Type B pancreatic cell (in vitro differentiated cells): ENCODE results near the gene TUSC2. TPM values are rescaled to one million over a fixed set of nuclear protein-coding genes. Genes with fewer than 3 reads are reported as not detected.

ENCODE experiments used
- DNase-seq: peaks from one replicate; pipeline ENCODE4 v3.0.0; 2021; ENCODE audit warnings: mixed read lengths; ENCODE audit not compliant: unreplicated experiment; ENCODE audit errors: extremely low spot score
- H3K27ac Mint-ChIP-seq: 2 replicates; pipeline ENCODE4 v1.8.0; 2021; ENCODE audit warnings: mild to moderate bottlenecking, mixed read lengths
- H3K27me3 Mint-ChIP-seq: 2 replicates; pipeline ENCODE4 v1.8.0; 2021; ENCODE audit warnings: mixed read lengths
- H3K36me3 Mint-ChIP-seq: 2 replicates; pipeline ENCODE4 v1.8.0; 2021; ENCODE audit warnings: mixed read lengths
- H3K4me1 Mint-ChIP-seq: one replicate; pipeline ENCODE4 v1.8.0; 2021; ENCODE audit warnings: mixed read lengths; ENCODE audit not compliant: unreplicated experiment
- H3K4me3 Mint-ChIP-seq: 2 replicates; pipeline ENCODE4 v1.8.0; 2021; ENCODE audit warnings: mild to moderate bottlenecking, mixed read lengths
- H3K9me3 Mint-ChIP-seq: 2 replicates; pipeline ENCODE4 v1.8.0; 2021; ENCODE audit warnings: mixed read lengths
- total RNA-seq: library from RNA; stranded (reverse); gene quantifications from 2 replicates; pipeline ENCODE4 v1.2.1, GENCODE V29; 2021; ENCODE audit warnings: low replicate concordance
- TF ChIP-seq, protein P1 (sequence below): fragments of 200-600 bp; sonication (generic); conservative IDR thresholded peaks from 2 replicates; pipeline ENCODE4 v1.5.0; 2021; ENCODE audit warnings: antibody characterized with exemption, mild to moderate bottlenecking

The TUSC2 gene
- total RNA-seq, 1 donor from 2014 or later = 24.9 TPM

DNA sequence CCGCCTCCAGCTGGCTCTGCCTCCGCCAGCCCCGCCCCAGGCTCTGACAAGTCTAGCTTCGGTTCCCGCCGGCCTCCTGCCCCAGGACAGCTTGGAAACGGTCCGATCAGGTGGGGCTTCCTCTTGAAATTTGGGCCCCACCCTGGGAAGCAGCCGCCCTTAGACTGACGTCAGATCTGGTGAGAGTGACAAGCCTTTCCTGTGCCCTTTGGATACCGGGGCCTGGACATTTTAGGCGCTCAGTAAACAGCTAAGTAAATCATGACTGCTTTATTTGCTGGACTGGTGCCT, 28.4 kb downstream of the TUSC2 start:
- no peaks in the 10 kb centered on the region for H3K27me3 Mint-ChIP-seq
- H3K4me1 Mint-ChIP-seq = peaks cover 18% of the 10 kb centered on the region
- no peaks in the 10 kb centered on the region for H3K36me3 Mint-ChIP-seq
- no peaks in the 10 kb centered on the region for H3K9me3 Mint-ChIP-seq
- no peak for DNase-seq
- TF ChIP-seq, protein P1, sequence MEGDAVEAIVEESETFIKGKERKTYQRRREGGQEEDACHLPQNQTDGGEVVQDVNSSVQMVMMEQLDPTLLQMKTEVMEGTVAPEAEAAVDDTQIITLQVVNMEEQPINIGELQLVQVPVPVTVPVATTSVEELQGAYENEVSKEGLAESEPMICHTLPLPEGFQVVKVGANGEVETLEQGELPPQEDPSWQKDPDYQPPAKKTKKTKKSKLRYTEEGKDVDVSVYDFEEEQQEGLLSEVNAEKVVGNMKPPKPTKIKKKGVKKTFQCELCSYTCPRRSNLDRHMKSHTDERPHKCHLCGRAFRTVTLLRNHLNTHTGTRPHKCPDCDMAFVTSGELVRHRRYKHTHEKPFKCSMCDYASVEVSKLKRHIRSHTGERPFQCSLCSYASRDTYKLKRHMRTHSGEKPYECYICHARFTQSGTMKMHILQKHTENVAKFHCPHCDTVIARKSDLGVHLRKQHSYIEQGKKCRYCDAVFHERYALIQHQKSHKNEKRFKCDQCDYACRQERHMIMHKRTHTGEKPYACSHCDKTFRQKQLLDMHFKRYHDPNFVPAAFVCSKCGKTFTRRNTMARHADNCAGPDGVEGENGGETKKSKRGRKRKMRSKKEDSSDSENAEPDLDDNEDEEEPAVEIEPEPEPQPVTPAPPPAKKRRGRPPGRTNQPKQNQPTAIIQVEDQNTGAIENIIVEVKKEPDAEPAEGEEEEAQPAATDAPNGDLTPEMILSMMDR = no peak
- peak overlapping the region; percentile 99 for H3K27ac Mint-ChIP-seq
- H3K4me3 Mint-ChIP-seq = peak overlapping the region; percentile 98

DNA sequence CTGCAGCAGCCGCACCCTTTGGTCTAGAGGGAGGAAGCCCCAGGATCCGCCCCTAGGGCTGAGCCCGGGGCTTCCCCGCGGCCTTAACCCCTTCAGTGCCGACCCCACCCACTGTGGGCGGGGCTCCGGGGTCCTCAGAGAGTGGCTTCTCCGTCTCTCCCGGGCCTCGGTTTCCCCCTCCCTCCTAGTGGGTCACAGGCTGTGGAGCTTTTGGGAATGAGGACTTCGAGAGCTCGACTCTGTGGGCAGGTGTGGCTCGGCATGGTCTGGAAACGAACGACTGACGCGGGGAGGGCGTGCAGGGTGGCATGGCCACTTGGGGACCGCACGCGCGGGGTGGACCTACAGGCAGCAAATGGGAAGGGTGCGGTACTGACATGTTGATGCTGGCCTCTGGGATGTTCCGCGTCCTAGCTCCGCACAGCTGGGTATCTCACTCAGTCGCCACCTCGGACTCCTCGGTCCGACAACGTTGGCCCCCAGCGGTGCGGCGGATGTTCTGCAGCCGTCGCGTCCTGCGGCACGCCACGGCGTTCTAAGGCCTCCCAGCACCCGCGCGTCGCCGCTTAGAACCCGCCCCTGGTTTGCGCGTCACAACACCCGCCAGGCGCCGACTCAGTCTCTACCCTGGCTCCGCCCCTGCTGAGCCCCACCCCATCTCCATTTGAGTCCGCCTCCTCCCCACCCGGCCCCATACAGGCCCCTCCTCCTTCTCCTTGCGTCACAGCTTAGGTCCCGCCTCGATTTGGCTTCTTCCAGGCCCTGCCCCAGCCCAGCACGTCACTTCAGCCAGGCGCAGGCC, 29.0 kb downstream of the TUSC2 start, which contains the start of the genes HYAL3 and NAA80:
TSS of gene HYAL3 (minus strand) at position 570 of the 802 bp plus-strand sequence. CDS start 3,803 bp downstream, outside the sequence.
TSS of gene NAA80 (minus strand) at position 570 of the 802 bp plus-strand sequence. CDS start 1,942 bp downstream, outside the sequence.
- H3K36me3 Mint-ChIP-seq = no peaks in the 10 kb centered on the region
- peak; percentile 99 for DNase-seq
- H3K4me1 Mint-ChIP-seq = peaks cover 18% of the 10 kb centered on the region
- H3K9me3 Mint-ChIP-seq = no peaks in the 10 kb centered on the region
- H3K27me3 Mint-ChIP-seq = no peaks in the 10 kb centered on the region
- H3K4me3 Mint-ChIP-seq = peak within 1 kb of the TSS; percentile 98
- TF ChIP-seq, protein P1 = peak; percentile 64
- H3K27ac Mint-ChIP-seq = peak within 1 kb of the TSS; percentile 99

DNA sequence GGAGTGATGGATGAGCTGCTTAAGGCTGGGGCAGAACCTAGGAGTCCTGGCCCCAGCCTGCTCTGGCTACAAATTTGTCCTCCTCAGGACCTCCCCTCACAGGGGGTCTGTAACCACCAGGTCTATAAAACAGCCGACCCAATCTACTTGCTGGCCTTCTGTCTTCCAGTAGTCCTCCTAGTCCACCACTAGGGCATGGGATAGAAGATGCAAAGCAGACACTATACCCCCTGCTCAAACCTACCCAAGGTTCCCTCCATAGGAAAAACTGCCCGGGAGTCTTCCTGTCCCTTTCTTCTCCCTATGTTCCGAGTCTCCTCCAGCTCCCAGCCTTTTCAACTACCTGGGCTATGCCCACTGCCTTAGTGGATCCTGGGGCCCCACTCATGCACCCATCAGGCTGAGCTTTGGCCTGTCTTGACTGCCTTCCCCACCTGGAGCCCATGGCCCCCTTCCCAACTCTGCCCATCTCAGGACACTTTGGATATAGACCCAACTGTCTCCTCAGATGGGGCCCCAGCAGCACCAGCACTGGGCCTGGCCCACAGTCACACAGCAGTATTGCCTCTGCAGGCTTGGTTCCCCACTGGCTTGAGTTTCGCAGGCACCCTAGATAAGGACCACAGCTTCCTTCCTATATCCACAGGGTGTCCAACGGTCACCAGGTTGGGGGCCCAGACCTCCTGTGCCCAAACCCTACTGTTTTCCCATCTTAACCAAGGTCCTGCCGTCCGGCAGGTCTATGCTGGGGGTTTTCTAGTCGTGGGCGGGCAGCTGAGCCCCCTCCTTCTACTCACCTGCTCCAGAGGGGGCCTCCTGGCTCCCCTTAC, 29.9 kb downstream of the TUSC2 start:
- Mint-ChIP-seq H3K27ac (peak overlapping the region; percentile 46), H3K4me1 (peaks cover 18% of the 10 kb centered on the region), H3K36me3 (no peaks in the 10 kb centered on the region), H3K27me3 (no peaks in the 10 kb centered on the region), H3K4me3 (peak overlapping the region; percentile 98), H3K9me3 (no peaks in the 10 kb centered on the region)
- DNase-seq = no peak
- TF ChIP-seq, protein P1 = peak; percentile 47

DNA sequence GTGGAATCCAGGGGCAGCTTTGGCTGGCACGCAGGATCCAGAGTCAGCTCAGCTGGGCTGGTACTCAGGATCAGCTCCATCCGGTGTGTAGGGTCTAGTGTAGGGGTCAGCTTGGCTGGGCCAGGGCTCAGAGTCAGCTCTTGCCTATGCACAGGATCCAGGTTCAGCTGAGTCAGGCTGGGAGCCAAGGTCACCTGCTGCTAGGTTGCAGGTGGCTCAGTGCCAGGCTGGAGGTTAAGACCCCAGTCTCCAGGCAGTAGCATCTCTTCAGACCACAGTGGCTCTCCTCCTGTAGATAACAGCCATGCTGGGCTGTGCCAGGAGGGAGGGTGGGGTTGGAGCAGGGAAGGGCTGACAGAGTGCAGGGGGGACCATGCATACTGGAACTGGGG, 30.6 kb downstream of the TUSC2 start:
- Mint-ChIP-seq H3K27ac (peak overlapping the region; percentile 46), H3K36me3 (no peaks in the 10 kb centered on the region), H3K27me3 (no peaks in the 10 kb centered on the region), H3K4me1 (peaks cover 18% of the 10 kb centered on the region), H3K4me3 (peak overlapping the region; percentile 98), H3K9me3 (no peaks in the 10 kb centered on the region)
- TF ChIP-seq, protein P1 = no peak
- DNase-seq = no peak

DNA sequence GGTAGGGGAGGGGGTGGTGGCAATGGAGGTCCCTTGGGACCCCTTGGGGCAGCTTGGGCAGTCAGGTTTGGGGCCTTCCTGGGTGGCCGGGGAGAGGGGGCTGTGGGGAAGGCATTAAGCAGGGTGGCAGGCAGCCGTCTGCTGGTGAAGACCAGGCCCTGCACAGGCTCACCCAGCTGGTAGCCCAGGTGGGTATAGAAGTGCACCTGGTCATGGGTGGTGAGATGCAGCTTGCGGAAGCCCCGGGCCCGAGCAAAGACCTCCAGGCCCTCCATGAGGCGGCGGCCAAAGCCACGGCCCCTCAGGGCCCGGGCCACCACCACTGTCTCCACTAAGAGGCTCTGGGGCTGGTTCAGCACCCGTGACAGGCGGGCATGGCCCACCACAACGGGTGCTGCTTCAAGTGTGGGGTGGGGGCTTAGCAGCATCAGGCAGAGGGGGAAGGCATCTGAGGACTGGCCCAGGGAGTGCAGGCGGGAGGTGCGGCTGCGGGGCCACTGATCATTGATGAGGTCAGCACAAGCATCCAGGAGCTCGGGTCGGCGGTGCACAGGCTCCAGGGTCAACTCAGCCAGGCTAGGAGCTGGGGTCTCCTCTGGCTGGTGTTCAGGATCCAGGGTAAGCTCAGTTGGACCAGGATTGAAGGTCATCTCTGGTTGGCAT, 31.2 kb downstream of the TUSC2 start:
- DNase-seq = no peak
- H3K27ac Mint-ChIP-seq = no peak overlapping the region
- no peaks in the 10 kb centered on the region for H3K36me3 Mint-ChIP-seq
- TF ChIP-seq, protein P1 = no peak
- no peaks in the 10 kb centered on the region for H3K9me3 Mint-ChIP-seq
- H3K4me1 Mint-ChIP-seq = peaks cover 19% of the 10 kb centered on the region
- H3K4me3 Mint-ChIP-seq = no peak overlapping the region
- no peaks in the 10 kb centered on the region for H3K27me3 Mint-ChIP-seq
